Measurements from ENCODE around the gene AVEN.

DNA sequence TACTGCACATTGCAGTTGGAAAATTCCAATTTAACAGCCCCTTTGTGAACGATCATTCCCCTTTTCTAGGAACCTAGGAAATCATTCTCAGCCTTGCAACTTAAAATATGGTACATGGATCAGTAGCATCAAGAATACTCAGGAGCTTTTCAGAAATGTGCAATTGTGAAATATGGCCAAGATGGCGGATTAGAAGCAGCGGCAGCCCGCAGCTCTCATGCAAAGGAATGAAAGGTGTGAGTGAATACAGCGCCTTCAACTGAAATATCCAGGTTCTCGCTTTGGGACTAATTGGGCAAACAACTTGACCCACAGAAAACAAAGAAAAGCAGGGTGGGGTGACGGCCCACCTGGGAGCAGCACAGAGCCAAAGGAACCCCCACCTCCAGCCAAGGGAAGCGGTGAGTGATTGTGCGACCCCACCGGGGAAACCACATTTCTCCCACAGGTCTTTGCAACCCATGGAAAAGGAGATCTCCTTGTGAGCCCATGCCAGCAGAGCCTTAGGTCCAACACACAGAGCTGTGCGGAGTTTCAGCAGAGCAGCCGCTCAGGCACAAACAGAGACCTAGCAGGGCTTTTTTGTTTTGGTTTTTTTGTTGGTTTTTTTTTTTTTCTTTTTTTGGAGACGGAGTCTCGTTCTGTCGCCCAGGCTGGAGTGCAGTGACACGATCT lies 7.6 kb upstream of the AVEN start:
- TF ChIP-seq, protein P1, sequence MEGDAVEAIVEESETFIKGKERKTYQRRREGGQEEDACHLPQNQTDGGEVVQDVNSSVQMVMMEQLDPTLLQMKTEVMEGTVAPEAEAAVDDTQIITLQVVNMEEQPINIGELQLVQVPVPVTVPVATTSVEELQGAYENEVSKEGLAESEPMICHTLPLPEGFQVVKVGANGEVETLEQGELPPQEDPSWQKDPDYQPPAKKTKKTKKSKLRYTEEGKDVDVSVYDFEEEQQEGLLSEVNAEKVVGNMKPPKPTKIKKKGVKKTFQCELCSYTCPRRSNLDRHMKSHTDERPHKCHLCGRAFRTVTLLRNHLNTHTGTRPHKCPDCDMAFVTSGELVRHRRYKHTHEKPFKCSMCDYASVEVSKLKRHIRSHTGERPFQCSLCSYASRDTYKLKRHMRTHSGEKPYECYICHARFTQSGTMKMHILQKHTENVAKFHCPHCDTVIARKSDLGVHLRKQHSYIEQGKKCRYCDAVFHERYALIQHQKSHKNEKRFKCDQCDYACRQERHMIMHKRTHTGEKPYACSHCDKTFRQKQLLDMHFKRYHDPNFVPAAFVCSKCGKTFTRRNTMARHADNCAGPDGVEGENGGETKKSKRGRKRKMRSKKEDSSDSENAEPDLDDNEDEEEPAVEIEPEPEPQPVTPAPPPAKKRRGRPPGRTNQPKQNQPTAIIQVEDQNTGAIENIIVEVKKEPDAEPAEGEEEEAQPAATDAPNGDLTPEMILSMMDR (conservative IDR thresholded peaks at IDR 0.05; ENCODE audit: low read depth, low read length): no peak
- TF ChIP-seq EZH2 (IDR thresholded peaks at IDR 0.05; ENCODE audit: borderline replicate concordance, low read depth, low read length, poor library complexity, severe bottlenecking): no peak
